NB4 (cell line): Measurements from ENCODE around the gene IL10.

Source experiments
- MYC ChIP-seq: IDR thresholded peaks from 2 replicates; pipeline ENCODE4 v1.6.1; 2011; ENCODE audit warnings: low read depth, low read length
- POLR2A ChIP-seq: IDR thresholded peaks from 2 replicates; pipeline ENCODE4 v1.6.1; 2011; ENCODE audit warnings: mild to moderate bottlenecking; ENCODE audit not compliant: insufficient read length; ENCODE audit errors: extremely low read depth
- TF ChIP-seq, protein P1 (sequence below): IDR thresholded peaks from one replicate; pipeline ENCODE4 v1.5.1; 2012; ENCODE audit warnings: low read depth, low read length
- TF ChIP-seq, protein P2 (sequence below): IDR thresholded peaks from 2 replicates; pipeline ENCODE4 v1.6.1; 2011; ENCODE audit warnings: low read depth, low read length

DNA sequence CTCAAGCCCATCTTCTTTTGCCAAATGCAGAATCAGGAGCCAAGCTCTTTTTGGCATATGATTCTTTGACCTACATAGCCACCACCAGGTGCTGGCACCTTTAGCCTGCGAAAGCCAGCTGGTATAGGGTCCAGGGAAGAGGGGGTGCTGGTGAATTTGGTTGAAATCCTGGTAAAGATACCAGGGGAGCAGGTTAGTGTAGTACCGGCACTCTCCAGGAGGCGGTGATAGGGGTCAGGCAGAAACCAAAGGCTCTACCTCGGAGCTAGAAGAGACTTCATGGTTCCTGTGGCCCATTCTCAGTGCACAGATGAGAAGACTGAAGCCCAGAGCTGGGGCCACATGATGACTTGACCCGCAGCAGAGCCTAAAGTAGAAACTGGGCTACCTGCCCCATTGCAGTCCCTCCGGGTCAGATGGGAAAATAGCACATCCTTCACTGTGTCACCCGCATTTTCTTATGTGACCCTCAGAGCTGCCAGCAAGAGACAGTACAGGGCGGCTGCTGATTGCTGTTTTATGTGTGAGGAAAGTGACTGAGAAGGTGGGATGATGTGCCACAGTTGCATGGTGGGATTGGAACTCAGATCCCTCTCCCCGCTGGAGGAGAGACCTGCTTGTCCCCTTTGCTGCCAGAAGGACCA is 37.7 kb downstream of the IL10 start:
- TF ChIP-seq POLR2A (no peak), MYC (no peak)
- TF ChIP-seq, protein P1, sequence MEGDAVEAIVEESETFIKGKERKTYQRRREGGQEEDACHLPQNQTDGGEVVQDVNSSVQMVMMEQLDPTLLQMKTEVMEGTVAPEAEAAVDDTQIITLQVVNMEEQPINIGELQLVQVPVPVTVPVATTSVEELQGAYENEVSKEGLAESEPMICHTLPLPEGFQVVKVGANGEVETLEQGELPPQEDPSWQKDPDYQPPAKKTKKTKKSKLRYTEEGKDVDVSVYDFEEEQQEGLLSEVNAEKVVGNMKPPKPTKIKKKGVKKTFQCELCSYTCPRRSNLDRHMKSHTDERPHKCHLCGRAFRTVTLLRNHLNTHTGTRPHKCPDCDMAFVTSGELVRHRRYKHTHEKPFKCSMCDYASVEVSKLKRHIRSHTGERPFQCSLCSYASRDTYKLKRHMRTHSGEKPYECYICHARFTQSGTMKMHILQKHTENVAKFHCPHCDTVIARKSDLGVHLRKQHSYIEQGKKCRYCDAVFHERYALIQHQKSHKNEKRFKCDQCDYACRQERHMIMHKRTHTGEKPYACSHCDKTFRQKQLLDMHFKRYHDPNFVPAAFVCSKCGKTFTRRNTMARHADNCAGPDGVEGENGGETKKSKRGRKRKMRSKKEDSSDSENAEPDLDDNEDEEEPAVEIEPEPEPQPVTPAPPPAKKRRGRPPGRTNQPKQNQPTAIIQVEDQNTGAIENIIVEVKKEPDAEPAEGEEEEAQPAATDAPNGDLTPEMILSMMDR: peak; percentile 82
- TF ChIP-seq, protein P2, sequence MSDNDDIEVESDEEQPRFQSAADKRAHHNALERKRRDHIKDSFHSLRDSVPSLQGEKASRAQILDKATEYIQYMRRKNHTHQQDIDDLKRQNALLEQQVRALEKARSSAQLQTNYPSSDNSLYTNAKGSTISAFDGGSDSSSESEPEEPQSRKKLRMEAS: no peak
